NCI-H510A (cell line): ENCODE data around the gene SCD5.
A peak's percentile ranks its signal among the peaks of the same experiment; 100 is the strongest.

Experiments
- DNase-seq: peaks from one replicate; lab custom pipeline; 2025; lab: John Stamatoyannopoulos, UW

Gene SCD5

DNA sequence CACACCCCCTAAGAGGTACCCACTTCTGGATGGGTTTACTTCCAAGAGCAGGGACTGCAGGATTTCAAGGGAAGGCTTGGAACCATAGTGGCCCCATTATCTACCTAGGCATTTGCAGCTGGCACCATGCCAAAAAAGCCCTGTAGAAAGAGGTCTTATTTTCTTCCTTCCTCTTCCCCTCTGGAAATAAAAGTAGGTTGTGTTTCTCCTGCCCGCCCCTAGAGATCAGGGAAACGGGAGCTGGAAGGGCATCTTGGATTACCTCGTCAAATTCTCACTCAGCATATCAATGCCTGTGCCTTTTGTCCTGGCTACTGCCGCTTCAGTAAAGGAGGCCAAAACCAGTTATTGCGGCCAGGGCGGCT, 1.6 kb downstream of the SCD5 start:
- DNase-seq = no peak

GRCh38 chr4:82792912-82793649, 5.5 kb downstream of the SCD5 start:
- no peak for DNase-seq

- DNase-seq = no peak
Measured at GRCh38 chr4:82791179-82791578, 7.4 kb downstream of the SCD5 start.

- no peak for DNase-seq
Measured at GRCh38 chr4:82790060-82790660, 8.4 kb downstream of the SCD5 start.

DNA sequence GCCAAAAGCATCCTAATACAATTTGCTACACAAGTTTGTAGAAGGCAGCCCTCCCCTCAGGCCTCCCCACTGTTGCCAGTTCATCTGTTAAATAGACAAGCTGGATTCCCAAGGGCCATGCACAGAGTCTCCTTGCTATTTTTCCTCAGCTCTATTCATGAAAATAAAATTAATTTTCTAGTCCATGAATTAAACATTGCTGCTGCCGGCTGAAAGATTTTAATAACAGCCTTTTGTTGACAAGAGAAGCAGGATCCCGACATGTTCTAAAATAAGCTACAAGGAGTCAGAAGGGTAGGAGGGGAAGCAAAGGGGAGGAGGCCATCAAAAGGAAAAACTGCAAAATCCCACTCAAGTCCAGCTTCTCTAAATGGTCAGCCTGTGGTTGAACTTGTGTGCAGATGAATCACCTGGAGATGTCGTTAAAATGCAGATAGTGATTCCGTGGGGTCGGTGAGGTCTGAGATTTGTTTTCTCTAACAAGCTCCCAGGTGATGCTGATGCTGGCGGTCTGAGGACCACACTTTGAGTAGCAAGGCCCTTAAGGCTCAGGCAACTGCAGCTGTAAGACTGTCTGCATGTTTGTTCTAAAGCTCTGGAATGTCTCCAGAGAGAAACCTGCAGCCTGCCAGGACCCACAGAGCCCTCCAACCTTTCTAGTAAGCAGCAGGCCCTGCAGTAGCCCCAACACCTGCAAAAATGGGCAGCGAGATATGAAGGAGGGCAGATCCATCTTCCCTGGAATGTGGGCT, 9.4 kb downstream of the SCD5 start:
- DNase-seq = no peak

- no peak for DNase-seq
Measured at GRCh38 chr4:82787342-82787741, 11.3 kb downstream of the SCD5 start.

- no peak for DNase-seq
Measured at GRCh38 chr4:82786828-82787227, 11.8 kb downstream of the SCD5 start.

DNA sequence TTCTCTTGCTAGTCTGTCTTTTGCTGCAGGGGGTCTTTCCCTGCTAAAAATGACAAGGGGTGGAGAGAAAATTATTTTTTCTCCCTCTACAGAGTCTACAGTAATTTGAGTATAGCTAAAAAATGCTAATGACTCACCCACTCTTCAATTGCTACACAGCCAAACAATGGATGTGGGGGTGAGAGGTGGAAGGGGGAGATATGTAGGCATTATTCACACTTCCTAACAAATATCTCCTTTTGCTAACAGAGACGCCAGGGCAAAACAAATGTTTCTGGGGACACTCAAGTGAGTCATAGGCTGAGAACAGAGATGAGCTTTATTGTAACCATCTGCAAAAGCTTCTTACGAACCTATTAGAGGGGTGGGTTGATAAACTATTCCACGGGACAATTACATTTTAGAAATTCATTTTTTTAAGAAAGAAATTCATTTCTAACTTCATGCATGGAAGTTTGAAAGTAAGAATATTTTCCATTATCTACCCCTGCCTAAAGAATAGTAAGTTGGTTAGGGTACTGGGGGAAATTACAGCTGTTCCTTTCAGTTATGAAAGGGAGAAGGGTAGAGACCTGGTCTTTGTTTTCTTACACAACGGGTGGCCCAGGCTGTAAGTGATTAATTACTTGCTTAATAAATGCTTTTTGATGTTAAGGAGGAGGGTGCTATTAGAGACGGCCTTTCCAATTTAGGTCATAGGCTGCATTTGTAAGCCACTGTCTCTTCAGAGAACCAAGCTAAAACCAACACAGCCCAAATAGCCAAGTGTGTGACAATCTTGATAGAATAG, 12.8 kb downstream of the SCD5 start:
- no peak for DNase-seq

DNA sequence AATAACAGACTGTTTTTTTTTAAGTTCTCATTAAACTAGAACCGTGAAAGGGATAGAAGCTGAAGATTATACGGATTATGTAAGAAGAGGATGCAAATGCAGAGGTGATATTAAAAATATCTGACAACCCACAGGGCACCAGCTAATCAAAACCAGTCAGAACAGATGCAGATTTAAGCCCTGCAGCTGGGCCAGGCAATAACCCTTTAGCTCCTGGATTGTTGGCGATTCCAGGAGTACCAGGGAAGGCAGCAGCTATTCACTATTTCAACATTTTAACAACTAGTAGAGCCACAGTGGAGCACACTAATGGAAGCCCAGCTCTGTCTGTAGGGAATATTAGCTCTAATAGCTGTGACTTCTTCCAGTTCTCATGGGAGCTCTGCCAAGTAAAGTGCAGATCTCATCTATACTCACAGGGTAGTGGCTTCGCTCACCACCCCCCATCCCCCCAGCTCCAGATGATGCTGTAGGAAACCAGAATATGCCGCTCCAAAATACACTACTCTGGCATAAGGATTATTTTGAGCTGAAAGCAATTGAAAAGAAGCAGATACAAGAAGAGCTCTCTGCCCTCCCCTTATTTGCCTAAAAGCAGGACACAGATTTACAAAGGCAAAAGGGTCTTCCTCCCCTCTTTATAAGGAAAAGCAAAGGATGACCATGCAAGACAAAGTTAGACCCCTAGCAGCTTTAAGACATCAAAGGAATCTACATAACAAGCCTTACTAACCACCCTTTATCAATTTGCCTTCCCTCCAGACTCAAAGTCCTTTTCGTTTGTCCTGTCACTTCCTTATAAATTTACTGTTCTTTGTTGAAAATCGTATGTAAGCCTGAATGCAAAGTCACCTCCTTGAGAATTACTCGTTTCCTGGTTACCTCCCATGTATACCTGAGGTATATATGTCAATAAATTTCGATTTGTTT, 13.7 kb downstream of the SCD5 start:
- DNase-seq = no peak

- no peak for DNase-seq
Measured at GRCh38 chr4:82782626-82783345, 15.8 kb downstream of the SCD5 start.

- DNase-seq = peak; percentile 84
Measured at GRCh38 chr4:82780752-82781231, 17.8 kb downstream of the SCD5 start.

DNA sequence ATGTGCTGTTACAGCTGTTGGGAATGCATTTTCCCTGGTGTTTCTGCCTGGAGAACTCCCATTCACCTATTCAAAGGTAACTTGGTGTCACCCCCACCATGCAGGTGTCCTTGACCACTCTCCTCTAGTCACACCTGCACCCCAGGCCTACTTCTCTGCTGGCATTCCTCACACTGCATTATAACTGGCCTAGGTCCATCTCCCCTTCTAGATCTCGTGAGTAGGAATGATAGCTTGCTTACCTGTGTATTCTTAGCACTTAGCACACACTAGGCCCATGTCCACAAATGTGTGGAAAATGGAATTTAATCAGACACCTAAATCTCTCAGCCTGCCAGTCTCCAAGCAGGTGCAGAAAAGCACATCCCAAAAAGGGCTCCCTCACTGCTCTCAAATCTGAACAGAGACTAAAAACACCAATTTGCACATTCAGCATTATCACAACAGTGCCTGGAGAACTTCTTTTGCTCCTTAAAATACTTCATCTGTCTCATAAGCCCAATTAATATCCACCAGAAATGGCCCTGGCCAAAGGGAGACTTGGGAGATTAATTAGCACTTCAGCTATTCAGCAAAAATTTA, 18.3 kb downstream of the SCD5 start:
- no peak for DNase-seq

GRCh38 chr4:82779032-82779431, 19.6 kb downstream of the SCD5 start:
- no peak for DNase-seq

GRCh38 chr4:82777857-82778525, 20.6 kb downstream of the SCD5 start:
- no peak for DNase-seq

GRCh38 chr4:82776925-82777542, 21.6 kb downstream of the SCD5 start:
- no peak for DNase-seq

DNA sequence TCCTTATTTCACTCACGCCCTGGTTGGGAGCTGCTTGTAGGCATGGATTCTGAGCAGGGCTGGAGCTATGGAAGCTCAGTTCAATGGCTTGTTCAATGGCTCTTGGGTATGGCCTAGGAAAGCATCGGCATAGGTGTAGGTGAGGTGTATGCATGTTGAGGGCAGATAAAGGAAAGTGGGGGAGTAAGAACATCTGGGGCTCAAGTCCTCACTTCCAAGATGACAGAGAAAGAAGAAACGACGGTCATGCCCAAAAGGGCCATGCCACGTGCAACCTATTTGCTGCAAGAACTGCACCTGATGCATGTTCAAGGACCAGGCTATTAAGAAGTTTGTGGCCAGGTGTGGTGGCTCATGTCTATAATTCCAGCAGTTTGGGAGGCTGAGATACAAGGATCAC, 23.4 kb downstream of the SCD5 start:
- DNase-seq = no peak

DNA sequence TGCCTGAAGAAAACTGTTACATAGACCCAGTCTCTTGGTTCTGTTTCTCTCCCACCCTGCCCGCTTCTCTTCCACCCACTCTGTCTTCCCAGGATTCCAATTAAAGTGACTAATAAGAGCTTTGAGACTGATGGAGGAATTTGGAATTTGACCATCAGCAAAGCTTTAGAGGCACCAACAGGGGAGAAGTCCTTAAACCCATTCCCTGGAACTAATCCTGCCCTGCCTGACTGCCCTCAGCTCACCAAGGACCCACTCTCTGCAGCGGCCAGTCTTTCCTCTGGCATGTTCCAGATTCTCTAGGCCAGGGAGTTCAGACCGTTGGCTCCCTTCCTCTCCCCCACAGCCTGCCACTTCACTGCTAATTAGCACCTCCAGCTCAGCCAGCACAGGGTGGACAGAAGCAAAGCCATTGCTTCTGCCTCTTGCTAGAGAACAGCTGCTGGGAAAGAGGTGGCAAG, 23.9 kb downstream of the SCD5 start:
- DNase-seq = no peak

DNA sequence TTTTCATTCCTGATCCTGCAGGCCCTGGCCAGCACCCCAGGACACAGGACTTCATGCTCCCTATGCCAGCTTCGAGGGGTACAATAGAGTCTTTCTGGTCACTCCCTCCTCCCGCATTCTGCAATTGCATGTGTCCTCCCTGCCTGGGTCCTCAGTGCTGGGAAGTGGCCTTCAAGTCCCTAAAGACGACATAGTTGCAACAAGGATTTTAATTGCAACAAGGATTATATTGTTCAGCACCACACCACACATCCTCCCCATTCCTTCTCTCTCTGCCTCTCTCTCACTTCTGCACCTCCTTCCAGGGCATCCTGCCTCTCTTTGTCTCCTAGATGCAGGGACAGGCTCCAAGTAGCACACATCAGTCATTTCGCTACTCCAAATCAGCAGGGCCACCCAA, 25.5 kb downstream of the SCD5 start:
- DNase-seq = no peak

DNA sequence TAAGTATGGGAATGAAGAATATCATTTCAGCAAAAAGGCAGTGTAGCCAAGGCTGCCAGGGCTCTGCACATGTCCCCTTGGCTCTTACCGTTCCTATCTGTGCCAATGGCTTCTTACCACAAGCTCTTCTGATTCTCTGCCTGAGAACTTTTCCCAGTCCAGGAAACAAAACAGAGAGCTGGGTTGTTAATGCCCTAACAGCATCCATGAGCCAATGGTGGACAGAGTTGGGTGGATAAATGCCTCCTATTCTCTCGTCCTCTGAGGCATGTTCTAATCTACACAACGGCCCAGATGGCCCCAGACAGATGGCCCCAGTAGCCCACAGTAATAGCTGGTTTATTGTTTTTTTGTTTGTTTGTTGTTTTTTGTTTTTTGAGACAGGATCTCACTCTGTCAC, 28.0 kb downstream of the SCD5 start:
- DNase-seq = no peak
